HG02870 (cell line): ENCODE results near the gene RANBP3.
"Not testable (repeated sequence)": the region's sequence is repeated elsewhere in the genome, so short reads cannot be mapped to it uniquely, and the experiment has no call there.

Experiments used
- ATAC-seq: cut with Tn5 transposase; IDR thresholded peaks from one replicate; pipeline ENCODE4 v1.9.1; 2021; ENCODE audit warnings: mild to moderate bottlenecking, moderate library complexity; ENCODE audit not compliant: unreplicated experiment

Gene RANBP3

GRCh38 chr19:5891938-5892771, 85.8 kb downstream of the RANBP3 start:
- no peak for ATAC-seq

- no peak for ATAC-seq
Observed at GRCh38 chr19:5891572-5891937, 86.4 kb downstream of the RANBP3 start.

GRCh38 chr19:5890099-5890498, 87.8 kb downstream of the RANBP3 start:
- ATAC-seq = no peak

GRCh38 chr19:5889288-5889971, 88.5 kb downstream of the RANBP3 start:
- ATAC-seq = no peak

- ATAC-seq = not testable (repeated sequence)
Observed at GRCh38 chr19:5884065-5884811, 93.7 kb downstream of the RANBP3 start.

GRCh38 chr19:5883157-5883873, 94.6 kb downstream of the RANBP3 start:
- ATAC-seq = not testable (repeated sequence)

- ATAC-seq = no peak
Observed at GRCh38 chr19:5882421-5882968, 95.4 kb downstream of the RANBP3 start.

- ATAC-seq = no peak
Observed at GRCh38 chr19:5881543-5882299, 96.2 kb downstream of the RANBP3 start.

GRCh38 chr19:5880604-5881078, 97.3 kb downstream of the RANBP3 start:
- no peak for ATAC-seq

- ATAC-seq = no peak
Observed at GRCh38 chr19:5880196-5880595, 97.7 kb downstream of the RANBP3 start.

GRCh38 chr19:5877882-5878281, 100.1 kb downstream of the RANBP3 start:
- no peak for ATAC-seq

GRCh38 chr19:5877427-5877826, 100.5 kb downstream of the RANBP3 start:
- no peak for ATAC-seq

GRCh38 chr19:5874496-5874895, 103.4 kb downstream of the RANBP3 start:
- not testable (repeated sequence) for ATAC-seq

- ATAC-seq = no peak
Observed at GRCh38 chr19:5873617-5874199, 104.2 kb downstream of the RANBP3 start.

- no peak for ATAC-seq
Observed at GRCh38 chr19:5870986-5871394, 107.0 kb downstream of the RANBP3 start.

- ATAC-seq = no peak
Observed at GRCh38 chr19:5867201-5868136, 110.5 kb downstream of the RANBP3 start.
